ENCODE data around the gene KRT36. TPM values are rescaled to one million over a fixed set of nuclear protein-coding genes. Genes with fewer than 3 reads are reported as not detected.

KRT36 gene
- total and polyA plus RNA-seq, 2 of the 8 experiments (the other 6 are each of a cell fraction or from before 2014, with no cell fraction given): not detected

GRCh38 chr17:41486316-41486715, 3.4 kb downstream of the KRT36 start:
- no peak overlapping the region for H3K27ac ChIP-seq (ENCODE audit: low read depth, low read length)
- no peak overlapping the region for H3K9ac ChIP-seq (replicated peaks in 1 of 4; ENCODE audit: extremely low read depth in 1 of 4, low read depth in 3 of 4, low read length in 3 of 4)
- 95% methylated on average over 13 of the region's 13 CpGs; no CpG with 5 or more reads in 1 of the 2 experiments for WGBS, 2 experiments (ENCODE audit: extremely low coverage in 1 of 2, insufficient coverage in 1 of 2, insufficient read length in 1 of 2, insufficient replicate concordance in 2 of 2, low coverage in 1 of 2, low lambda C conversion rate in 2 of 2, missing lambda C conversion rate in 1 of 2)
- no peak overlapping the region for H3K56ac ChIP-seq (replicated peaks; ENCODE audit: insufficient read length, low read depth, low read length)
- no peaks in the 10 kb centered on the region for H3K9me3 ChIP-seq (ENCODE audit: insufficient read depth in 2 of 2, low read depth in 1 of 2, low read length in 1 of 2)
- TF ChIP-seq ZNF274 (IDR thresholded peaks at IDR 0.05; ENCODE audit: borderline replicate concordance, extremely low read depth, low read length) (no peak), RXRA (IDR thresholded peaks at IDR 0.05; ENCODE audit: insufficient read depth, low read depth, low read length) (no peak), RFX5 (IDR thresholded peaks at IDR 0.05; ENCODE audit: borderline replicate concordance, low read depth, low read length) (no peak), NANOG (IDR thresholded peaks at IDR 0.05; ENCODE audit: insufficient read depth, low read depth, low read length, poor library complexity, severe bottlenecking) (no peak), PHF8 (conservative IDR thresholded peaks at IDR 0.05; ENCODE audit: low read depth, low read length) (no peak), HDAC6 (IDR thresholded peaks at IDR 0.05; ENCODE audit: low read depth, low read length) (no peak), CTCF (IDR thresholded peaks at IDR 0.05; ENCODE audit: control extremely low read depth in 1 of 3, insufficient read depth in 1 of 3, low read depth in 1 of 3, low read length in 3 of 3) (no peak), KDM4A (IDR thresholded peaks at IDR 0.05; ENCODE audit: low read depth, low read length, severe bottlenecking) (no peak)
- H2BK15ac ChIP-seq (ENCODE audit: low read length): no peak overlapping the region
- H2AFZ ChIP-seq (ENCODE audit: low read length): no peak overlapping the region
- H3K79me2 ChIP-seq (ENCODE audit: control insufficient read depth in 1 of 2, insufficient read depth in 2 of 2, low read length in 2 of 2): no peaks in the 10 kb centered on the region
- H2BK12ac ChIP-seq (ENCODE audit: low read depth, low read length): no peak overlapping the region
- no peaks in the 10 kb centered on the region for H3K36me3 ChIP-seq (ENCODE audit: control insufficient read depth in 2 of 4, insufficient read depth in 4 of 4, low read length in 3 of 4)
- no peak overlapping the region for H2BK120ac ChIP-seq (replicated peaks; ENCODE audit: low read depth, low read length)
- FAIRE-seq: no peak
- H3K23me2 ChIP-seq (ENCODE audit: low read depth, low read length): no peaks in the 10 kb centered on the region
- H4K5ac ChIP-seq (ENCODE audit: insufficient read length, low read depth, low read length): no peak overlapping the region
- H2BK20ac ChIP-seq (ENCODE audit: low read length): no peak overlapping the region
- no peak overlapping the region for H3K4ac ChIP-seq (replicated peaks; ENCODE audit: insufficient read length, low read depth, low read length)
- H3K4me3 ChIP-seq (ENCODE audit: extremely low read depth in 1 of 4, insufficient read depth in 2 of 4, low read depth in 3 of 4, low read length in 4 of 4): no peak overlapping the region
- H3K79me1 ChIP-seq (ENCODE audit: low read depth, low read length): no peaks in the 10 kb centered on the region
- no peak overlapping the region for H3K23ac ChIP-seq (ENCODE audit: insufficient read length)
- peaks cover 0 to 12% (median 6%) of the 10 kb centered on the region in 4 experiments; a peak in 6 of 7 replicates for H3K27me3 ChIP-seq (replicated peaks in 1 of 4; ENCODE audit: control insufficient read depth in 3 of 4, extremely low read depth in 1 of 4, insufficient read depth in 3 of 4, low read length in 3 of 4)
- H4K8ac ChIP-seq (ENCODE audit: extremely low read depth, insufficient read depth, low read length): no peak overlapping the region
- ChIA-PET POLR2A (ENCODE audit: partially characterized antibody) (interaction anchor here (0.8 to 1.4 kb wide), 2 partner anchors 42 to 48 kb away, joined by 3 to 9 read pairs; partner anchors contain the start of gene KRT19), CTCF (ENCODE audit: partially characterized antibody) (interaction anchor here (0.6 to 33.9 kb wide), 34 partner anchors 7 to 883 kb away, joined by 3 to 427 read pairs (median 4); partner anchors contain the start of genes KRT13, KRT15, KRT33B and KRT36)
- no peak overlapping the region for H2BK5ac ChIP-seq (ENCODE audit: low read depth, low read length)
- H3K14ac ChIP-seq (ENCODE audit: insufficient read length): no peak overlapping the region
- H3K4me2 ChIP-seq (ENCODE audit: insufficient read depth in 1 of 2, low read depth in 2 of 2, low read length in 2 of 2): no peak overlapping the region
- DNase-seq (ENCODE audit: low read depth in 1 of 2, low spot score in 2 of 2): no peak
- no peak overlapping the region for H2AK5ac ChIP-seq (ENCODE audit: low read depth, low read length)
- H3K18ac ChIP-seq (ENCODE audit: extremely low read depth, low read length): no peak overlapping the region
- no peaks in the 10 kb centered on the region for H4K20me1 ChIP-seq (replicated peaks in 1 of 2; ENCODE audit: control insufficient read depth in 1 of 2, insufficient read depth in 2 of 2, low read length in 2 of 2)
- no peak overlapping the region for H4K91ac ChIP-seq (replicated peaks; ENCODE audit: insufficient read length, low read length)
- H3K4me1 ChIP-seq (replicated peaks in 1 of 4; ENCODE audit: control insufficient read depth in 3 of 4, insufficient read depth in 4 of 4, low read length in 3 of 4): no peaks in the 10 kb centered on the region; a peak in 2 of 7 replicates
